ENCODE data around the gene SETBP1.

The SETBP1 gene

GRCh38 chr18:44883671-44884070 lies 203.0 kb downstream of the SETBP1 start:
- DNase-seq: no peak

DNA sequence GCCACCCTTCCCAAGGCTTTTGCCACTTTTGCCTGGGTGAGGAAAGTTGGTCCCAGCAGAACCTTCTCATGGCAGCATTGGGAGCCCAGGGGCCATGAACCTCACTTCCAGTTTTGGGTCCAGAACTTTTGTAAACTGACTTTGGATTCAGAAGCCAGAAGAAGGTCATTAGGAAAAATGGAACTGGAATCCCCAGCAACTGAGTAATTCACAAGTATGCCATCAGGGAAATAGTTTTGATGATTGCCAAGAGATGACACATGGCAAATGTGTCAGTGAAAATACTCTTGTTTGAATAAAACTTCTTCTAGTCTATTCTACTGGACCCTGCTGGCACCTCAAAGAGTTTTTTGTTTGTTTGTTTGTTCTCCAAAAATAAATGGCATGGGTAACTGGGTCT lies 203.7 kb downstream of the SETBP1 start:
- no peak for DNase-seq

DNA sequence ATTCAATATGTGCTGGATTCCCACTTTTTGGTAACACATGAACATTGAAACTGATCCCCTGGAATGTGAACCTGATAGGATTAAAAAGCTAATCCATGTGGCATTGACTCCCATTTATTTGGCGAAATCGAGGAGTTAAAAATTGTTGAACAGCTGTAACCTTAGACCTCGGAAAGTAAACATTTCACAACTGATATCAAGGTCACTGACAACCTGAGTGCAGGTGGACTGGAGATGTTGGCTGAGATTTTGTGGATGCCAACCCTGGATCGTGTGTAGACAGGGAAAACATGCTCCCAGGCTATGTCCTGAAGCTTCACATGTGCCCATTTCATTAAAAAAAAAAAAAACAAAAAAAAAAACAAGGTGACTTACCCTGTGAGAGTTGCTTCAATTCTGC lies 204.8 kb downstream of the SETBP1 start:
- no peak for DNase-seq

DNA sequence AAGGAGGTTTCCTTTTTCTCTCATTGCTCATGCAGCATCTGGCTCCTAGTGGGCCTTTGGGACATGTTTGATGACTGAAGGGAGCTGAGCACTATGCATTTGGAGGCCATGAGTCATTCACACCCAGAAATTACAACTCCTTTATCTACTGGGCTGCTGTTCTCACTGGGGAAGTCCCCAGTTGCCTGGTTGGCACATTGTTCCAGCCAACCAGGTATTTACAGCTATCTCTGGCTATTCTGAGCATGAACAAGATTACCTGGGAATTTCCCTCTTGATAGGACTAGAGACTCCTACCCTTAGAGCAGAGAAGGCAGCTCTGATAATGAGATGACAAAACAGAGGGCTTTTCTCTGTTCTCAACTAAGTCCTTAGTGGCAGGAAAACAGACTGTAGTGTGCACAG lies 206.5 kb downstream of the SETBP1 start:
- peak; percentile 69 for DNase-seq

- no peak for DNase-seq
These were observed 208.4 kb downstream of the SETBP1 start for GRCh38 chr18:44889111-44889510.

GRCh38 chr18:44893045-44893706 lies 212.5 kb downstream of the SETBP1 start:
- no peak for DNase-seq

- no peak for DNase-seq
These were observed 213.3 kb downstream of the SETBP1 start for GRCh38 chr18:44893966-44894365.

DNA sequence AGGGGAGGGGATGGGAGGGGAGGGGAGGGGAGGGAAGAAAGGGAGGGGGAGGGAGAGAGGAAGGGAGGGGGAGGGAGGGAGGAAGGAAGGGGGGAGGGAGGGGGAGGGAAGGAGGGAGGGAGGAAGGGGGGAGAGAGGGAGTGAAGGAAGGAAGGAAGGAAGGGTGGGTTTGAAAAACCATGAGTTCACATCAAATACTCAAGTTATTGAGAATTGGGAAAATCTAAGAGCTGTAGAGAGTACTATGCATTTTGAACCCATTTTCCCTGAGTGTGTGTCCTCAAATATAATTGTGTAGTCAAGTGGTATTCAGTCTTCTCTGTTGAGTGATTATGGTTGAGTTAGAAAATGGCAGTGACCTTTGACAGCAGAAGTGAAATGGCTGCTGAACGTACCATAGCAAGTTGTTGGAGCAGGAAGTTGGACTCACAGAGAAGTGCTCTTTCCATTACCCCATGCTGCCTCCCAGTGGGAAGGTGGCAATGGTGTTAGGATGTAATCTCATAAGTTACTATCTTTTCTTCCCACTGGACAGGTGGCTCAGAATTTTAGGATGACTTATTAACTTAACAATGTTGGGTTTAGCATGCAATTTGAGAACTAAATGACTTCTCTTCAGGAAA lies 214.6 kb downstream of the SETBP1 start:
- peak; percentile 49 for DNase-seq

DNA sequence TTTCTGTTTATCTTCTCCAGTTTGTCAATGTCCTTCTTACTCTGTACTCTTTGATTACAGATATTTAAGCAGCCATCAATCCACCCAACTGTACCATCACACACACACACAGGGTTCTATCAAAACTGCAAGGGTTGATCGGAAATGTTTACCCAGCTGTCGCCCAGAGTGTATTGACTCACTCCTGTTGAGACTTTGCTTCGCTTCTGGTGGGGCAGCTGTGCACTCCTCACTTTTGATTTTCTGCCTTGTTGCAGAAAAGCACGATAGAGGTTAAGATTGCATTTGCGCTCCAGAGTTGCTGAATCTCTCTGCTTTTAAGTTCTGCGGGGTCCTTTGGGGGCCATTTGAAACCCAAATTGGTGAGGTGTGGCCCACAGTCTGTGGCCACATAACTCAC lies 216.2 kb downstream of the SETBP1 start:
- no peak for DNase-seq

DNA sequence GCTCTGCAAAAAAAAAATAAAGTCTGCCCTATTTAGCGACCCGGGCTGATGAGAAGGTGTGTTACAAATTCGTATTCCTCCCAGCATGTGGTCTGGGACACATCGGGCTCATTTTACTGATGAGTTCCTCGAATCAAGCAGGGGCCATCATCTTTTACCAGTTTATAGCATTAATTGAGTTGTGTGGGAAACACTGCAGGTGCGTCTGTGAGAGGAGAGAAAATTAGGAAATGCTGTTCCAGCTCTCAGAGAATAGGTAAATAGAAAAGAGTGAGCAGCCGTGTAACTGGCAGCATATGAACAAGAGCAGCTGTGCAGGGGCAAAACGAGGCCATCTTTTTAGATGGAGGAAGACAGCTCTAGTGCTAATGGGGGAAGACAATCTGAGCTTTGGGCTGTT lies 216.7 kb downstream of the SETBP1 start:
- no peak for DNase-seq

GRCh38 chr18:44897816-44898215 lies 217.1 kb downstream of the SETBP1 start:
- no peak for DNase-seq

GRCh38 chr18:44898498-44898897 lies 217.8 kb downstream of the SETBP1 start:
- no peak for DNase-seq

- DNase-seq: no peak
These were observed 219.1 kb downstream of the SETBP1 start for GRCh38 chr18:44899832-44900231.

GRCh38 chr18:44900627-44901026 lies 219.9 kb downstream of the SETBP1 start:
- no peak for DNase-seq

DNA sequence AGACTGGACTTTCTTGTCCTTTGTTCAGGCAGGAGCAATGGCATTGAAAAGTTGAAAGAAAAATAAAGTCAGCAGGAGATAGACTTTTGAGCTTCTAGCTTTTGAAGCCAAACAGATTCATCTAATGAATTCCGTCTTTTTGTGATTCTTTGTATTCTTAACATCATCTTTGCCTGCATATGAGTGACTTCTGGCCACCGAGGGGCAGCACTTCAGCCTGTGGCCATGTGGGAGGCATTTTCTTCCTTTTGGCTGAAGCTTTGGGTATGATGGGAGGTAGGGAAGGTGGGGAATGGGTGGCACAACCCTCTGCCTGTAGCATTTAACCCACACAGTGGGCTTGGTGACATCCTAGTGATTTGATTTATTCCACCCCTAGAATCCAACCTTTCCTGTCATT lies 220.6 kb downstream of the SETBP1 start:
- no peak for DNase-seq

DNA sequence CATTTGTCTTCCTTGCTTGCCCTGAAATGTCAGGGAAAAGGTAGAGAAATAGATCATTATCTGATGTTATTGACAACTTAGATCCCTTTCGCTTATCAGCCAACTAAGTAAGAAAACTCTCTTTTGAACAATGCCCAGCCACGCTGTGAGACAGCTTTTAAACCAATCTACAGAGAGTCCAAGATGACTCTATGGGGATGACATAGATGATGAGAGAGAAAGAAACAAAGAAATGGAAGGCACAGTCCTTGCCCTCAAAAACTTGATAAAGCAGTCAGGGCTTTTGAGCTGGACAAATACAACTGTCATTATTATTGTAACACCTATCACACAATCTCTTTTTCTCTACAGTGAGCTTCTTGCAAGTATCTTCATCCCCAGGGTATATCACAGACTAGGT lies 222.6 kb downstream of the SETBP1 start:
- DNase-seq: no peak

DNA sequence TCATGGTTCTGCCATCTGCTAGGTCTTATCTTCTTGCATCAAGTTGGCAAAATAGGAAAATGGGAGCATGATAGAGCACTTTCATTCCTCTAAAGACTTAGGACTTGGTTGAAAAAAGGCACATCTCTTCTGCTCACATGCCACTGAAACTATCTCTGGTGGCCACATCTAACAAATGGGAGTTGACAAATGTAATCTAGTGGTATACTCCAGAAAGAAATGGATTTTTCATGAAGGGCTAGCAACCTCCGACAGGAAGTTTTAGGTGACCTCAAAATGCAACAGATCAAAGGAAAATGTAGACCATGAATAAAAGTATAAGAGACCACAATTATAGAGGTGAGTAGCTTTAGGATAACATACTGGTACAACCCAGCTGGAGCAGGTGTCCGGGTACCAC lies 224.1 kb downstream of the SETBP1 start:
- DNase-seq: no peak

- DNase-seq: no peak
These were observed 228.6 kb downstream of the SETBP1 start for GRCh38 chr18:44909191-44909719.

- DNase-seq: no peak
These were observed 230.6 kb downstream of the SETBP1 start for GRCh38 chr18:44911260-44911659.

DNA sequence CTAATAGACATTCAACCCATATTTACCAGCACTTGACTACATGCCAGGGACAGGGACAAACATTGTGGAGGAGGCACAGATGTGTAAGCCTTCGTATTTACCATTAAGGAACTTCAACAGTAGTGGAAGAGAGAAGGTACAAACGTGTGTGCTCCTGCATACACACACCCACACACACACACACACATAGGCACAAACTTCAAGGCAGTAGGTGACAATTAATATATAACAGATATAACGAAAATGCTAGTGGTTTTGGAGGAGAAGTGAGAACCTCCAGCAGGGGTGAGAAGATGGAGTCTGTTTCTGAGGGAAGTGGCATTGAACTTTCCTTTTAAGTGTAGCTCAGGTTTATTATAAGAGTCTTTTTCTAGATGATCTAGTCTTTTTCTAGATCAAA lies 231.1 kb downstream of the SETBP1 start:
- DNase-seq: no peak

DNA sequence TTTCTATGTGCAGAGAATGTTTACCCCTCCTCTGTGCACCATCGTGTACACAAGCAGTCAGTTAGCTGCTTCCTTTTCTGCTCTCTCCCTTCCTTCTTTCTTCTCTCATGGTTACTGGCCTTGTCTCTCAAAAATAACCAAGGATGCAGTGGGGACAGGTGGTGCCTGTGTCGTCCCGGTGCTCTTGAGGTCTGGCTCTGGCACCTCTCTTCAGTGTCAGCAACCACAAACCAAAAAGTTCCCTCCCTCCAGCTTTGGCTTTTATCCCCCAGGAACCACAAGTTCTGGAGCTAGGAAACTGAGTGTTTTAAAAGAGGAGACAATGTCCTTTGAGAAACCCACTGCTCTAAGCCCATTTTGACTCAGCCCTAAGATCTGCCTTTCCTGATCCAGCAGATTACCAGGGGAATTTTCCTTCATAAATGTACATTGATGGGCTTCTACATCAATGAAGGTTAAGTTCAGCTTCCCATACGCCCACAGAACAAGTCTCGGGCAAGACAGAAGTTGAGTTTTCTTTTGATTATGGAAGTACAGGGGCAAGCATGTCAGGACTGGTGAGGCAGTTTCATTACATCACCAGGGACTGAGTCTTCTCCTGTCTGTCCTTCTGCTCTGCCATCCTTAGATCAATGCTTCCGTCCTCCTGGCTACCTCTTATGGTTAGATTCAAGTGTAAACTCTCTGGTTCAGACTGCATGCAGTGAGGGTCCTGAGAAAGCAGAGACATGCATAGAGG lies 232.2 kb downstream of the SETBP1 start:
- DNase-seq: no peak

DNA sequence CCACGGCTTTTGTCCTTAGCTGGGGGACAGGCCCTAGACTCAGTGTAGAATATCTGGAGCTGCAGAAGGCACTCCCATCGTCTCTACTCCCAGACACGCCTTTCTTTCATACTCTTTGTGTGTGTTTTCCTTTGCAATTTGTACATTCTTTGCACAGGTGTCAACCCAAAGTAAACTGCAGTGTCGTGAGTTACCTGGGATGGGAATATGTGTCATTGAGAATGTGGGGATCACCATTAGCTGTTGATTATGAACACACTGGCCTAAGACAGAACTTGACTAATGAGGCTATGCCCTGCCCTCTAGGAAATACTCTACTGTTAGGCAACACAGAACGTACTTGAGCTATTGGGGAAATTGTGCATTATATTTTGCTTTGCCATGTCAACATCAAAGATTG lies 233.3 kb downstream of the SETBP1 start:
- no peak for DNase-seq

DNA sequence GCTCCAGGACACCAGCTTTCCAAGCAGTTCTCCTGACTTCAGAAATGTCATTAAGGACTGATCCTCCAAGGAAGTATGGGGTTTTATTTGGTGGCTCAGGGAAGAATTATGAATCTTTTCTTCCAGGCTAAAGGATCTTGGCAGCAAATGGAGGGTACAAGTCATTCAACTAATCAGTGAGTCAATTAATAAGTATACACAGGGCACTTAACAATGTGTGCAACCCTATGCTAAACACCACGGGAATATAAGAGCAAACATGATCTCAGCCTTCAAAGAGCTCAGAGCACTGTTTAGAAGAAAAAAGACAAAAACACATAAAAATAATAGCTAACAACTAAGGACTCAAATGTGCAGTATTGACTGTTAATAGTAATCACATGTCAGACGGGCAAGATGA lies 234.5 kb downstream of the SETBP1 start:
- no peak for DNase-seq

- DNase-seq: no peak
These were observed 235.0 kb downstream of the SETBP1 start for GRCh38 chr18:44915661-44916060.
